NB4 (cell line): ENCODE measurements around the gene BBX.

ENCODE experiments used
- MYC ChIP-seq: IDR thresholded peaks from 2 replicates; pipeline ENCODE4 v1.6.1; 2011; ENCODE audit warnings: low read depth, low read length
- POLR2A ChIP-seq: IDR thresholded peaks from 2 replicates; pipeline ENCODE4 v1.6.1; 2011; ENCODE audit warnings: mild to moderate bottlenecking; ENCODE audit not compliant: insufficient read length; ENCODE audit errors: extremely low read depth
- TF ChIP-seq, protein P1 (sequence below): IDR thresholded peaks from one replicate; pipeline ENCODE4 v1.5.1; 2012; ENCODE audit warnings: low read depth, low read length
- TF ChIP-seq, protein P2 (sequence below): IDR thresholded peaks from 2 replicates; pipeline ENCODE4 v1.6.1; 2011; ENCODE audit warnings: low read depth, low read length

DNA sequence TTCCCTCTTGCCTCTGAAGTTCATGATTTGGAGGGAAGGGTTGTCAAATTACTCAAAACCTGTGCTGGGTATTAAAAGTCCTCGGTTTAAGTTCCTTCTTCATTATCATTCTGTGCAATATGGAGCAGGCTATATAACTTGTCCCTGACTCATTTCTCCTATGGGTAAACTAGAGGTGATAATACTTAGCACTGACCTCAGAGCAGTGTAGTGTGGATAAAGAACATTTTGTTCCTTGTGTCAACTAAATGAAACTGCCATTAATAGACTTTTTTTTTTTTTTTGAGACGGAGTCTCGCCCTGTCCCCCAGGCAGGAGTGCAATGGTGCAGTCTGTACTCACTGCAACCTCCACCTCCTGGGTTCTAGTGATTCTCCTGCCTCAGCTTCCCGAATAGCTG, 2.2 kb upstream of the BBX start:
- TF ChIP-seq, protein P1, sequence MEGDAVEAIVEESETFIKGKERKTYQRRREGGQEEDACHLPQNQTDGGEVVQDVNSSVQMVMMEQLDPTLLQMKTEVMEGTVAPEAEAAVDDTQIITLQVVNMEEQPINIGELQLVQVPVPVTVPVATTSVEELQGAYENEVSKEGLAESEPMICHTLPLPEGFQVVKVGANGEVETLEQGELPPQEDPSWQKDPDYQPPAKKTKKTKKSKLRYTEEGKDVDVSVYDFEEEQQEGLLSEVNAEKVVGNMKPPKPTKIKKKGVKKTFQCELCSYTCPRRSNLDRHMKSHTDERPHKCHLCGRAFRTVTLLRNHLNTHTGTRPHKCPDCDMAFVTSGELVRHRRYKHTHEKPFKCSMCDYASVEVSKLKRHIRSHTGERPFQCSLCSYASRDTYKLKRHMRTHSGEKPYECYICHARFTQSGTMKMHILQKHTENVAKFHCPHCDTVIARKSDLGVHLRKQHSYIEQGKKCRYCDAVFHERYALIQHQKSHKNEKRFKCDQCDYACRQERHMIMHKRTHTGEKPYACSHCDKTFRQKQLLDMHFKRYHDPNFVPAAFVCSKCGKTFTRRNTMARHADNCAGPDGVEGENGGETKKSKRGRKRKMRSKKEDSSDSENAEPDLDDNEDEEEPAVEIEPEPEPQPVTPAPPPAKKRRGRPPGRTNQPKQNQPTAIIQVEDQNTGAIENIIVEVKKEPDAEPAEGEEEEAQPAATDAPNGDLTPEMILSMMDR = no peak
- TF ChIP-seq, protein P2, sequence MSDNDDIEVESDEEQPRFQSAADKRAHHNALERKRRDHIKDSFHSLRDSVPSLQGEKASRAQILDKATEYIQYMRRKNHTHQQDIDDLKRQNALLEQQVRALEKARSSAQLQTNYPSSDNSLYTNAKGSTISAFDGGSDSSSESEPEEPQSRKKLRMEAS = no peak
- TF ChIP-seq POLR2A (no peak), MYC (no peak)
